Ureter (tissue), 1 donor: Measurements from ENCODE around the gene GSTA2. TPM values are rescaled to one million over a fixed set of nuclear protein-coding genes. Genes with fewer than 3 reads are reported as not detected.
"Not testable (repeated sequence)": the region's sequence is repeated elsewhere in the genome, so short reads cannot be mapped to it uniquely, and the experiment has no call there.

Experiments used
- DNase-seq: peaks from one replicate; pipeline ENCODE4 v3.0.0-alpha.2; 2020; ENCODE audit warnings: low spot score
- total RNA-seq: library from RNA; stranded (reverse); gene quantifications from one replicate; pipeline ENCODE4 v1.2.4, GENCODE V29; 2023
- donor health status: DM: yes; HTN: yes; CAD: no.

Gene GSTA2
- not detected for total RNA-seq

GRCh38 chr6:52763322-52763916 is at the start of gene GSTA2:
GSTA2 (minus strand) TSS chr6:52763475; CDS start chr6:52757947, 5,528 bp downstream.
- not testable (repeated sequence) for DNase-seq

DNA sequence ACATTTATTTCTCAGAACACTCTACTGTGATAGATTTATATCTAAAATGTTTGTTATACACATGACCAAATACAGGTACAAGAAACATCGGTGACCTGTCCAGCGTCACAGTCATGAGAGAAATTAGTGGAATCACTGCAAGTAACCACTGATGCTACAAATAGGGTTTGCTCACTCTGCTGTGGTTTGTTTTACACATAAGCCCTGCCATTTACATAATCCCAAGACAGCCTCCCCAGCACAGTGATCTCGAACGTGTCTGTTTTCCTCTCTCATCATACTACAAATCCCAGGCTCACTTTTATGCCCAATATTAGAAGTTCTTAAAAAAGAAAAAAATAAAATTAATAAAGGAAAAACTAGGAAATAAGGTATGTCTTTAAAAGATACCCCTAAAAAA is 46.5 kb upstream of the GSTA2 start:
- DNase-seq, result not testable (repeated sequence)

GRCh38 chr6:52808660-52809059 is 45.4 kb upstream of the GSTA2 start:
- DNase-seq, result no peak

GRCh38 chr6:52803668-52804255 is 40.5 kb upstream of the GSTA2 start, which contains the start of gene GSTA1:
GSTA1 (minus strand) TSS chr6:52803816; CDS start chr6:52799267, 4,549 bp downstream.
- DNase-seq, result not testable (repeated sequence)

- no peak for DNase-seq
These were observed 39.5 kb upstream of the GSTA2 start for GRCh38 chr6:52802806-52803205.

- DNase-seq, result no peak
These were observed 38.0 kb upstream of the GSTA2 start for GRCh38 chr6:52801188-52801841.

- DNase-seq, result not testable (repeated sequence)
These were observed 36.0 kb upstream of the GSTA2 start for GRCh38 chr6:52799272-52799671.

- DNase-seq, result not testable (repeated sequence)
These were observed 31.1 kb upstream of the GSTA2 start for GRCh38 chr6:52794366-52794765.

DNA sequence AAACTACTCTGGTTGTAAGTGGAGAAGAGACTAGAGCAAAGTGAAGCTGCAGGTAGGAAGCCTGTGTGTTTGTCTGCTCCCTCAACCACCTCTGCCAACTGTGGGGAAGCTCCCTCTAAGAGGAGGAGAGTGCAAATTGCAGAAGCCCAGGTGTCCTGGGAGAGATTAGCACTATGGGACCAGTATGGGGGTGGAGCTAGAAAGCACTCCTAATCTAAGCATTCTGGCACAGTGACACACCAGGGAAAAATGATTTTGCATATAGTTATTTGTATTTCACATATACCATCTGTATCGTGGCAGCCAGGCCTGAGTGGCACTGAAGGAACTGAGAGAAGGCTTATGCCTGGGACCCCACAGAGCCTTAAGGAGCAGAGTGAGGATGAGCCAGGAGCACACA is 27.6 kb upstream of the GSTA2 start:
- DNase-seq, result no peak

GRCh38 chr6:52789658-52790057 is 26.4 kb upstream of the GSTA2 start:
- not testable (repeated sequence) for DNase-seq

DNA sequence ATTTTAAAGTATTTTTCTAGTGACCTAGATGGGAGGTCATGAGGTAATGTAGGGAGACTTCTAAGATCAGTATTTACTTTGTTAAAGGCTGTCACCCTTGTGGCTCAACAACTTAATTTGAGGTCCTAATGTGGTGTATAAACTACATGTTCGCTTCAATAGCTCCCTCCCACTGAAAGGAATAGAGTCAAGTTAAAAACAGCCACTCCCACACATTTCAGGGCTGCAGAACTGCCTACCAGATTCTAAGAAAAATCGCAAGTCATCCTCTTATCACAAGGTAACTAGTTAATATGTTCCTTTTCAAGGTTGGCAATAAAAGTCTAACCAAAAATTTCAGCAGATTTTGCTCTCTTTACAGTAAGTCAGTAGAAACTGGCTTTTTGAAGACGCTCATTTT is 25.2 kb upstream of the GSTA2 start:
- DNase-seq, result no peak

- no peak for DNase-seq
These were observed 24.6 kb upstream of the GSTA2 start for GRCh38 chr6:52787917-52788316.

DNA sequence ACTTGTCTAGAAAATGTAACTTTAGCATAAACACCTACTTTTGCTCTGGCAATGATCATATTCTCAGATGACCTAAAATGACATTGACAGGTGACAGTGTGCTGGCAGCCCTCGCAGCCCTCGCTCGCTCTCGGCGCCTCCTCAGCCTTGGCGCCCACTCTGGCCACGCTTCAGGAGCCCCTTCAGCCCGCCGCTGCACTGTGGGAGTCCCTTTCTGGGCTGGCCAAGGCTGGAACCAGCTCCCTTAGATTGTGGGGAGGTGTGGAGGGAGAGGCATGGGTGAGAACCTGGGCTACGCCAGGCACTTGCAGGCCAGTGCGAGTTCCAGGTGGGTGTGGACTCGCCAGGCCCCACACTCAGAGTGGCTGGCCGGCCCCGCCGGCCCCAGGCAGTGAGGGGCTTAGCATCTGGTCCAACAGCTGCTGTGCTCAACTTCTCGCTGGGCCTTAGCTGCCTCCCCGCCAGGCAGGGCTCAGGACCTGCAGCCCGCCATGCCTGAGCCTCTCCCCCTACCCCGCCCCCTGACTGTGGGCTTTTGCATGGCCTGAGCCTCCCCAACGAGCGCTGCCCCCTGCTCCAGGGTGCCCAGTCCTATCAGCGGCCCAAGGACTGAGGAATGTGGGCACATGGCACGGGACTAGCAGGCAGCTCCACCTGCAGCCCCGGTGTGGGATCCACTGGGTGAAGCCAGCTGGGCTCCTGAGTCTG is 23.1 kb upstream of the GSTA2 start:
- DNase-seq, result no peak

DNA sequence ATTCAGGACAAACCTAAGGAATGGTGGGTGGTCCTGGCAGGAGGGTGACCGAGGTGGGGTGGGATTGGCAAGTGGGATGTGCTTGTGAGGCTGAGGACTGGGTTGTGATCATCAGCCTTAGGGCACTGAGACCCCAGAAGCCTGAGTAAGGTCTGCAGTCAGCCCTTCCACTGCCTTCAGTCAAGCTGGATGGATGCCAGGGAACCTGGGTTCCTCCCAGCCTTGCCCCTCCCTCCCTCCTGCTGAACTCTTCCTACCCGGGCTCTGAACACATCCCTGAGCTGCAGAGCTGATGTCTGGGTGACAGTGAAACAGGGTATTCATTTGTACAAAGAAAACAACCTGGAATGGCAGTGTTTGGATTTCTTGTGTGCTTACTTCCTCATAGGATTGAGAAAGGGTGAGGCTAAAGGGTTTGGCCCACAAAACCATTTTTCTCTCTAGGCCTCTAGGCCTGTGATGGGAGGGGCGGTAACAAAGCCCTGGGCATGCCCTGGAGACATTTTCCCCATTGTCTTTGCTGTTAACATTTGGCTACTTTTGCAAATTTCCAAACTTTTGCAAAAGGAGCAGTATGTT is 19.5 kb upstream of the GSTA2 start:
- DNase-seq, result not testable (repeated sequence)

DNA sequence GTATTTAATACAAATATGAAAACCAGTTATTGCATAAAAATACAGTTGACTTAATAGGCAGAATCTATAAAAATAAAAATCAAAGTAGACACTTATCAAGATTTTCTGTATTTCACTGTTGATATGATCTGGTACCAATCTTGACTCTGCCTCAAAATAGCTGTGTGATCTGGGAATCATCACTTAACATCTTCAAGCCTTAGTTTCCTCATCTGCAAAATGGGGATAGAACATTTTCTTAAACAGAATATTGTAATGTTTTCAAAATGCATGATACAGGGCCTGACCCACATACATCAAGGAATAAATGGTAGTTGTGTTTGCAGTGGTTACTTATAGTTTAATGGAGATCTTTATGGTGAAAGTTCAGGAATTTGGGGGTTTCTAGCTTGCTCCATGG is 18.9 kb upstream of the GSTA2 start:
- not testable (repeated sequence) for DNase-seq

DNA sequence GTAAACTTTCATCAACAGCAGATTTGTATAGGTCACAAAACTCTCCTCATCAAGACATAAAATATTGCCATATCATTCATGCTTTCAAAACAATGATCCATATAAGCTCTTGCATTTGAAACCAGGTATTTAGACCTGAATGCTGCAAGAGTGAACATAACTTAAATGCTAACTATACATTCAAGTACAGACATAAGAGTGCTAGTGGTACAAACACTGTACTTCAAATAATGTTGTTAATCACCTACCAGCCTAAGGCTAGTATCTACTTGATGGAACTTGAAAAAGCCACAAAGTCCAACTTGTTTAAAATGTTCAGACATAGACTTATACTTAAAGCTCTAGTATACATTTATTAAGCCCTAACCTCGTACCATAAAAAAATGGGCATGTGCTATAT is 16.0 kb upstream of the GSTA2 start:
- DNase-seq, result no peak

DNA sequence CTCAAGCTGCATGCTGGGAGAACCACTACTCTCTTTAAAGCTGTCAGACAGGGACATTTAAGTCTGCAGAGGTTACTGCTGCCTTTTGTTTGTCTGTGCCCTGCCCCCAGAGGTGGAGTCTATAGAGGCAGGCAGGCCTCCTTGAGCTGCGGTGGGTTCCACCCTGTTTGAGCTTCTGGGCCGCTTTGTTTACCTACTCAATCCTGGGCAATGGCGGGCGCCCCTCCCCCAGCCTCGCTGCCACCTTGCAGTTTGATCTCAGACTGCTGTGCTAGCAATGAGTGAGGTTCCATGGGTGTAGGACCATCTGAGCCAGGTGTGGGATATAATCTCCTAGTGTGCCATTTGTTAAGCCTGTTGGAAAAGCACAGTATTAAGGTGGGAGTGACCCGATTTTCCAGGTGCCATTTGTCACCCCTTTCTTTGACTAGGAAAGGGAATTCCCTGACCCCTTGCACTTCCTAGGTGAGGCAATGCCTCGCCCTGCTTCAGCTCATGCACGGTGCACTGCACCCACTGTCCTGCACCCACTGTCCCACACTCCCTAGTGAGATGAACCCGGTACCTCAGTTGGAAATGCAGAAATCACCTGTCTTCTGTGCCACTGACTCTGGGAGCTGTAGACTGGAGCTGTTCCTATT is 13.6 kb upstream of the GSTA2 start:
- not testable (repeated sequence) for DNase-seq

- DNase-seq, result not testable (repeated sequence)
These were observed 6.1 kb upstream of the GSTA2 start for GRCh38 chr6:52769399-52769798.

DNA sequence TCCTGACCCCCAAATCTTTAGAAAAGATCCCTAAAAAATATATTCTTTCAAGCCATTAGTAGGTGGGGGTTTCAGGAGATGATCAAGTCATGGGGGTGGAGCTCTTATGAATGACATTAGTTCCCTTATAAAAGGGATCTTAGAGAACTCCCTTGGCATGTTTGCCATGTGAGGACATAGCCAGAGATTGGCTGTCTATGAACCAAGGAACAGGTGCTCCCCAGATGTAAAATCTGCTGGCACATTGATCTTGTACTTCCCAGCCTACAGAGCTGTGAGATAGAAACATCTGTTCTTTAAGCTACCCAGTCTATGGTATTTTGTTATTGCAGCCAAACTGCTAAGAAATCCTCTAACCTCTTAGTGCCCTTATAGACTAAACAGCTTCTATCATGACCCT is 4.4 kb upstream of the GSTA2 start:
- not testable (repeated sequence) for DNase-seq

- not testable (repeated sequence) for DNase-seq
These were observed 1.4 kb downstream of the GSTA2 start for GRCh38 chr6:52761673-52762491.
